Stimulated activated CD8-positive, alpha-beta memory T cell treated with anti-CD3 and anti-CD28 coated beads, Interleukin-7, amount 100 ng/mL, for 1 hour (primary cell): ENCODE data around the gene C1QTNF6.

Experiments
- DNase-seq, 2 donors: peaks; one replicate each; pipeline ENCODE4 v3.0.0-alpha.2; 2020; ENCODE audit warnings: low read depth in 2 of 2

C1QTNF6 gene

DNA sequence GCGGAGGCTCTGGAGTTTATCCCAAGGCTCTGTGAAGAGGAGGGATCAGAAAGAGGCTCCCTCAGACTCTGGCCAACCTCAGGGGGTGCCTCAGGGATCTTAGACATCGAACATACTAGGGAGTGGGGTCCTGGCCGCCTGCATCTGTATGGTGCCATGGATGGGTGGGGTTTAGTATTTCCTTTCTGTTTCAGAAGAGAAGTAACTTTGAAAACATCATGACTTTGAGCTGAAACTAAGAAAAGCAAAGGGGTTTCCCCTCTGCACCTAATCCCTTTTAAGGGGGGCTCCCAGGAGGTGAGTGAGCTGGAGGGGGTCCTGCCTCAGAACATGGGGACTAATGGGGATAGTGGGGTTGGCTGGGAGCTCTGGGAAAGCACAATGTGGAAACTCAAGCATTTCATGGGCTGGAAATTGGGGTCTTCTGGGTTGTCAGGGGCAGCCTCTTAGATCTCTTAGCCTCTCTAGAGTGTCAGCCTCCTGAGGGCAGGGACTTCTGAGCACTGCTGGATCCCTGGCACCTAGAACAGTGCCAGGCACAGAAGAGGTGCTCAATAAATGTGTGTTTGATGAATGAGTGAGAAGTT is 36.0 kb upstream of the C1QTNF6 start:
- no peak for DNase-seq

DNA sequence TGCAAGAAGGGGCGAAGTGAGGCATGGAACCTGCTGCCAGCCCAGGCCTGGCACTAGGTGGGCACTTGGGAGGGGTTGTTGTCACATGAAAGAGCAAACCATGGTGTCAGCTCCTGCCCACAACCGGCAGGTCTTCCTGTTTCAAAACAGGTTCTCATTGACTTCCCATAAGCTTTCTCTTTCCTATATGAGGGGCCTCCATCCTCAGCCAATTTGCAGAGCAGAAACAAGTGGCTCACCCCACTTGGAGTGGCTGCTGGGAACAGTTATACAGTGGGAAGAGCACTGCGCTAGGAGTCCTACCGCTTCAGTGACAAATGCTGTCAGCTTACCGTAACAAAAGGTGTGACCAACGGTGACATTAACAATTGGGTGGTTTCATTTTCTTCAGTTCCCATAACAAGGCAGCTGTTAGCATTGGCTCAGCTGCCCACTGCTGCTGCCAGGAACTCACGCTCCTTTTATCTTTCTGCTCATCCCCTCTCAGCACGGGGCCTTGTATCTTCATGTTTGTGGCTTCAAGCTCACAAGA is 34.5 kb upstream of the C1QTNF6 start:
- DNase-seq, result no peak

DNA sequence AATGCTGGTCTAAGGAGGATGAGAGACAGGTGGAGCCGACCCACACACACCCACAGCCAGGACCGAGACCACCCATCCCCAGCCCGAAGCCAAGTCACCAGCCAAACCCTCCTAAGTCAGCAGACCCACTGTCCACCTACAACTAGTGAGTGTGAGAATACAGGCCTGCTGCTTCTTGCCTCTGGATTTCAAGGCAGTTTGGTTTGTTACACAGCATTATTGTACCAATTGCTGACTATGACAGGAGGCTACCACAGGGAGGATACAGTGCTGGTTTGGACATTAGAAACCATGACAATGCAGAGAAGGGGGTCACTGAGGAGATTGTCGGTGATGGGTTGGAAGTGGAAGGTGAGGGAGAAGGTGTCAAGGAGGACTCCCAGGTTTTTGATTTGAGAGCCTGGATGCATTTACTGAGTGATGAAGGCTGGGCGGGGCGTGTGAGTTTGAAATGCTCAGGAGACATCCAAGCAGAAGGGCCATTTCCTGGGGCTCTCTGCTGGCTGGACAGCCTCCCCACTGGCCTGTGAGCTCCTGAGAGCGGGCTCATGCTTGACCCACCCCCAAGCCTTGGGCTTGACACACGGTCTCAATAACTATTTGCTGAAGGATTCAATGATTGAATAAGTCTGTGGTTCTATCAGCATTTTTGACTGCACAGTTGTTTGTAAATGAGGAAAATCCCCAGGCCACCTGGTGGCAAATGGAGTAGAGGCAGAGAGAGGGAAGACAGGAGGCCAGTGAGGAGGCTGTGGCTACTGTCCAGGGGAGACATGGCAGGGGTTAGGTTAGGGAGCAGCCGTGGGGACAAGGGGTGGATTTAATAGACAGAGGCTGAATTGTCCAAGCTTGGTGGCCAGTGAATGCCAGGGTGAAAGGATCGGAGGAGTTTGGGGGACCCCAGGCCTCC is 33.6 kb upstream of the C1QTNF6 start:
- DNase-seq, result no peak

DNA sequence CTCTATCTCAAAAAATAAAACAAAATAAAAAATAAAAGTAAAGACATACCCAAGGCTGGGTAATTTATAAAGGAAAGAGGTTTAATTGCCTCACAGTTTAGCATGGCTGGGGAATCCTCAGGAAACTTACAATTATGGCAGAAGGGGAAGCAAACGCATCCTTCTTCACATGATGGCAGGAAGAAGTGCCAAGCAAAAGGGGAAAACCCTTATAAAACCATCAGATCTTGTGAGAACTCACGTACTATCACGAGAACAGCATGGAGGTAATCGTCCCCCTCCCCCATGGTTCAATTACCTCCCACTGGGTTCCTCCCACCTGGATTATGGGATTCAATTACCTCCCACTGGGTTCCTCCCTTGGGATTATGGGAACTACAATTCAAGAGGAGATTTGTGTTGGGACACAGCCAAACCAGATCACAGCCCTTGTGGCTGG is 32.5 kb upstream of the C1QTNF6 start:
- no peak for DNase-seq

DNA sequence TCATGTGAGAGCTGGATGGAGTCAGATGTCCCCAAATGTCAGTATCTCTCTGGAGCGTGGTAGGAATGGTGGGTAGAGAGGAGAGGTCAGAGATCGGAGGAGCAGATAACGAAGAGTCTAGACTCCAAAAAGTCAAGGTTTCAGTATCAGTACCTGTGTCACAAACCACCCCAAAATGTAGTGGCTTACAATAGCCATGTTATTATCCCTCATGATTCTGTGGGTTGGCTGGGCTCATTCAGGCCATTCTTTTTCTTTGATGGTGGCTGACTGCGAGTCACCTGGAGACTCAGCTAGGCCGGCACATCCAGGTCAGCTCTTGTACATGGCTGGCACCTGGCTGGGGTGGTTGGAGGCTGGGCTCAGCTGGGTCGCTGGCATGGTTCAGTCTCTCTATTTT is 31.5 kb upstream of the C1QTNF6 start:
- DNase-seq, result no peak

DNA sequence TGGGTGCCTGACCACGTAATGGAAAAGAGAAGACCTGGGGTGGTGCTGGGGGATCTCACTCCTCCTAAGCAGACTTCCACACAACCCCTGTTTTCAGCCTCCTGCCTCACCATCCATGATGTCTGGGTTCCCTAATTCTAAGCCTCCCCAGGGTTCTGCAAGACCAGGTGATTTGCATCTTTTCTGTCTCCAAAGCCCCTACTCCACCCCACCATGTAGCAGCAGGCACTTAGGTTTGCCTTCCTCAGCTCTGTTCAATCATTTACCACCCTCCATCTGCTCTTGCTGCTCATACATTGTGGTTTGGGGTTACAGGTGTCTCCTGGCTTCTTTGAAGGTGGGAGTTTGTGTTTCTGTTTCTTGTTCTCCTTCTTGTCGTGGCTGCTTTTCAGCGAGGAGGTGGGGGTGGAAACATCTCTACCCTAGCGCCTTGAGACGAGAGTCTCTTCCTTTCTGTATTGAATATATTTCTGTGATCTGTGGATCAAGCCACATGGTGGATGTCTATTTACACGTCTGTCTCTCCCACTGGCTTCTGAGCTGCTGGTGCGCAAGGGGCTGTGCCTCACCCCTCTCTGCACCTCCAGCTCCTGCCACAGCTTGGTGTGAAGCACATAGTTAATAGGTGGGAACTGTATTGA is 30.8 kb upstream of the C1QTNF6 start:
- no peak for DNase-seq

DNA sequence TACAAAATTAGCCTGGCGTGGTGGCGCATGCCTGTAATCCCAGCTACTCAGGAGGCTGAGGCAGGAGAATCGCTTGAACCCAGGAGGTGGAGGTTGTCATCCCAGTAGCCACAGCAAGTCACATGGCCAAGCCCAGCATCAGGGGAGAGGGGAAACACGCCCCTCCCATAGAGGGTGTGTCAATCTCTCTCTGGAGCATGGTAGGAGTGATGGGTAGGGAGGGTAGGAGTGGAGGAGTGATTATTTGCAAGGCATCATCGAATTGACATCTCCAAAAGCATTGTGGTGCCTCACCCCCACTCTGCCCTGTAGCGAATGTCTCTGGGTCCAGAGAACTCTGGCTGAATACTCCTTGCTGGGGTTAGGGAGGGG is 30.3 kb upstream of the C1QTNF6 start:
- no peak for DNase-seq

DNA sequence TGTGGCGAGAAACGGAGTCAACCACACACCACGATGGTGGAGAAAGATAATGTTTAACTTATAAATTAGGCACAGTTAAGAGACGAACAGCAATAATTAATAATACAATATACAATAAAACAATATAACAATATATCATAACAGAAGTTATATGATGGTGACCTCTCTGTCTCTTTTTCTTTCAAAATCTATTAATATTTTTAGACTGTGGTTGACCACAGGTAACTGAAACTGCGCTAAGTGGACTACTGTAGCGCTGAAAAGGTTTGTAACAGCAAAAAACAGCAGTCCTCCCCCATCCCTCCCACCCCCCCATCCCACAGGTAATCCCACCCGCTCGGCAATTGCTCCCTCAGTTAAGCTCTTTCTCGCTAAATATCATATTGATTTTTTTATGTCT is 27.8 kb upstream of the C1QTNF6 start:
- no peak for DNase-seq

DNA sequence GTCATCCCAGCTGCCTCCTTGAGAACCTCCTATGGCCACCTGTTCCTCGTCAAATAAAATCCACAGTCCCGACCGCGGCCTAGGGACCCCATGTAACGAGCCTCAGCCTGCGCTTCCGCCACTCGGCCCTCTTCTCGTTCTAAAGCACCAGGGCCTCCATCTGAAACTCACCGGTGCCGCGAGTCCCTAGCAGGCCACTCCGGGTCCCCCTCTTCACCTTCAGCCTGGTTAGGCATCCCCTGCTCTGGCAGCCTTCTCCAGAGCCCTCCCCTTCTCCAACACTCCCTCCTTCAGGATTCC is 26.6 kb upstream of the C1QTNF6 start:
- no peak for DNase-seq

DNA sequence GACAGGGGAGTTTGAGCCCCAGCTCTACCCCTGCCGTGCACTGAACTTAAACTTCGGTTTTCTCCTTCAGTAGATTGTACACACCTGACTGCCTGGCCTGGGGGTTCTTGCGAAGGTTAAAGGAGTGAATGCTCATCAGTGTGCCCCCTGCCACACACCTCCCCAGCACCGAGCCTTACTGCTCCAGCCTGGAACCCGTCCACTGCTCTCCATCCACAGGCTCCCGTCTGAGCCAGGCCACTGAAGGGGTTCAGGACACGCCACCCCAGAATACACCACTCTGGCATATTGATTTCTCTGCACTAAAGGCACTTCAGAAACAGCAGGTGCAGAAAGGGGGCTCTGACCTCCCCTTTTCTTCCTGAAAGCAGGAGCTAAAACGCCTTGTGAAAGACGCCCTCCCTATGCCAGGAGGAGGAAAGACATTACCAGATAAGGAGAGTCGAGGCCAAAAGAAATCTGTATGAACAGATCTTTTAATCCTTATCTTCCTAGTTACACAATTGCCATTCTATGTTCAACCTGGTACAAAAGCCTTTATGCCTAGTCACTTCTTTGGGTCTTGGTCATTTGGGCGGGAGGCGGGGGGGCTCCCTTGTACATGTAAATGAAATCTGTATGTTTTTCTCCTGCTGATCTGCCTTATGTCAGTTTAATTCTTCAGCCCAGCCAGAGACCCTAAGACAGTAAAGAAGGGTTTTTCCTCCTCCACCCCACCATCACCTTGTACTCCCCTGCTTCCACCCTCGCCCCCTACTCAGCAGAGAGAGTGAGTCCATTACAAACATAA is 26.1 kb upstream of the C1QTNF6 start:
- DNase-seq, result no peak

DNA sequence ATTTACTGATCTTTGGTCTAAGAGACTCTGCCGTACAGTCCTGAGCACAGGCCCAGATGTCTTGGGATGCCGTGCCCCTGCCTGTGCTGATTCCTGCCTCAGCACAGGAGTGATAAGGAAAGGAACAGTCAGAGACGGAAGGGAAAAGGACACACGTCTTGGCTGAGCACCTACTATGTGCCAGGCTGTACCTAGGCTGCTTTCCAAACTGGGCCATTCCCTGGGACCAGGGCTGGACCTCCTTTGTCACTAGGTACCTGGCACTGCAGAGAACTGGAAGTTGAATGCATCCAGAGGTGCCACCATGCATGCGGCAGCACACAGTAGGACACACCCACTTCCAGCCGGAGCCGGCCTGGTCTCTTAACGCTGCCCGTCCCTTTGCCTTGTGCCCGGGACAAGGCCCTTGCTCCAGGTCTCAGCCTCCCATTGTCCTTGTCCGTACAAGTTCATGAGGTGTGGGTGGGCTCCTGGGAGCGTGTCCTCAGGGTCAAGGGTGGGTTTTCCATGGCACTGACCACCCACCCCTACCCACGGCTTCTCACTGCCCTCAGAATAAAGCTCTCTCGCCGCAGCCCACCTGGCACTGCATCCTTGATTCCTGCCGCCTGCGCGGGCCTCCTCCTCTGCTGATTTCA is 25.3 kb upstream of the C1QTNF6 start:
- no peak for DNase-seq

DNA sequence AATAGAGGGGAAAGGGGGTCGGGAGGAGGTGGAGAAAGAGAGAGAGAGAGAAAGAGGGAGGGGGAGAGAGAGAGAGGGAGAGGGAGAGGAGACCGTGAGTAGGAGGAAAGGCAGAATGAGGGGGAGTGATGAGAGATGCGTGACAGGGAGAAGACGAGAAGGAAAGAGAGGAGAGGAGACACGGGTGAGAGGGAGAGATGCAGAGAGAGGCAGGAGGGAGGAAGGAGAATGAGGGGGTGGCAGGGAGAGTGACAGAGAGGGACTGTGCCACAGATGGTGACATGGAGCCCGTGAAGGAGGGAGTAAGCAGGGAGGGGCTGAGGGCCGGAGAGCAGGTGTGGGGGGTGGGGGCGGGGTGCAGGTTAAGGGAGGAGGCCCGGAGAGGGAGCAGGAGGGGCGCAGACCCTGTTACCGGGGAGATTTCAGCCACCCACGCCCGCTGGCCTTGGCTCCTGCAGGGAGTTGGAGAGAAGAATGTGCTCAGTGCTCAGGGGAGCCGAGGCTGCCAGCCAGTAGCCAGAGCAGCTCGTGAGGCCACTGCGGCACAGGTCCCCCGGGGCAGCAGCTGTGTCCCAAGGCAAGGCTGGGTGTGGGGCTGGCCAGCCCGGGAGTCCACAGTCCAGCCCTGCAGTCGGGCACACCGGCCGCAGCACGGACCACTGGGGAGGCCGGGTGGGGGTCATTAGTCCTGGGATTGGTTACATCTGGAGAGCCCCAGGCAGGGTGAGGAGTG is 24.3 kb upstream of the C1QTNF6 start, which contains the start of gene SSTR3:
SSTR3 (minus strand) TSS at position 304 of the 733 bp plus-strand sequence. CDS start 4,674 bp downstream, outside the sequence.
- DNase-seq, result no peak

DNA sequence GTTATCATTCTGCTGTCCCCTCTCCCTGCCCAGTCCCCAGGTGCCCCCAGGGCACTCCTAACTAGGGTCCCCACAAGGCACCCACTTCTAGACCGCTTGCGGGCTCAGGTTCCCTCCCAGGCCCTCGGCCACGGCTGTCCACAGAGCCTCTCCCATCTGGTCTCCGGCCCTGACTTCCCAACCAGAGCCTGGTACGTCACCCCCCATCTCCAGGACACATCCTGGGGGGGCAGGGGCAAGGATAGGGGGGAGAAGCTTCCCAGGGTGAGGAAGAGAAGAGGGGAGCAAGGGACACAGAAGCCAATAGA is 23.8 kb upstream of the C1QTNF6 start:
- DNase-seq, result no peak

DNA sequence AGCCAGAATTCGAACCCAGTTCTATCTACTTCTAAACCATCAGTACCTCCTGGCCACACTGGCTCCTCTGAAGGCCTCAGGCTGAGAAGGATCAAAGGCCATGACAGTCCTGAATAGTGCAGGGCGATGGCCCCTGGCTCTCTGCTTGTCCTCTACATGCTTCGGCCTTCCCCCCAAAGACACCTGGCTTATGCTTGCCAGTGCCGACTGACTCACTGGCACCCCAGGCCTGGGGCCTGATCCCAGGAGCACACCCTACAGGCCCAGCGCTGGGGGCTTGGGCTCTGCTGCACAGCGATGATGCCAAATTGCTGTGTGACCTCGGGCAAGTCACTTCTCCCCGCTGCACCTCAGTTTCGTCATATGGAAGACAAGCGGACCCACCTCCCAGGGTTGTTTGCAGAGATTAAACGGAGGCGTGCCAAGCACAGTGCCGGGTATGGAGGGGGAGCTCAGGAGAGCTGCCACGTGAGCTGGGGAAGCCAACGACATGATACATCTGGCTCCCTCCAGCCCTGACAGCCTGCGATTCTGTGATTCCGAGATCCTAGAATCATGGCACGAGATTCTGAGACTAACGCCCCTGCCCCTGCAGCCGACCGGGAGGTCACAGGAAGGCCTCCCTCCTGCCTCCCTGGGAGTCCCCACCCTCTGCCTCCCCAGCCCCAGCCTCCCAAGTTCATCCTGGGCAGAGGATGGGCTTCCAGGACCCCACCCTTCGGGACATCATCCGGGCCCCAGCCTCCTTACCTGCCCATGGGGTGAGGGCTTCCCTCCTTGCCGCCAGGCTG is 23.2 kb upstream of the C1QTNF6 start:
- DNase-seq, result no peak

DNA sequence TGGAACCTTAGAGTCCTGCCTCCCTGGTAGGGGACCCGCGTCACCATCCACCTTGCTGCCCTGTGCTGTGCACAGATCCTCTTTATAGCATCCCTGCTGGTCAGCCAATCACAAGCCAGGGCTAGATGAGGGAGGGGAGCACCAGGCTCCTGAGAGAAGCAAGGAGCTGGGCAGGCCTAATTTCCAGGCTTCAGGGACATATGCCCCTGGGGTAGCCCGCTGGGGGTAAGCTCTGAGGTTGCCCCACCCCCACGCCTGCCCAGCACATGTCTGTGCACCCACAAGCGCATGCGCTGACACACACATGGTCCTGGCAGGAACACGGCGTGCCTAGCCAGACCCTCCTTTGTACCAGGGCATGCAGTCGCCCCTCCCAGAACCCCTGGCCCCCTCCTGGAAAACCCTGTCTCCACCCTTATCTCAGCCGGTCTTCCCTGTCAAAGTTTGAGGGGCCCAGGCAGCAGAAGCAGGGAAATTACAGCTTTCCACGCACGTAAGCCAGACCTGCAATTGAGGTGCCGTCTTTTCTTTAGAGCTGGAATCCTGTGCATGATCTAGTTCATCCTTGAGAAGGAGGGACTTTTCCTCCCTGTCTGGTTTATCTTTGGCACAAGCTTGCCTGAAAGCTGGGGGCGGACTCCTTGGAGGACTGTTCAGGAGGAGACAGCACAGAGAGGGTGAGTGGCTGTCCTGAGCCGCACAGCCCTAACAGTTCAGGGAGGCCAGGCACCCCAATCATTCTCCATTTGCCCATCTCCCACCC is 22.2 kb upstream of the C1QTNF6 start:
- no peak for DNase-seq

DNA sequence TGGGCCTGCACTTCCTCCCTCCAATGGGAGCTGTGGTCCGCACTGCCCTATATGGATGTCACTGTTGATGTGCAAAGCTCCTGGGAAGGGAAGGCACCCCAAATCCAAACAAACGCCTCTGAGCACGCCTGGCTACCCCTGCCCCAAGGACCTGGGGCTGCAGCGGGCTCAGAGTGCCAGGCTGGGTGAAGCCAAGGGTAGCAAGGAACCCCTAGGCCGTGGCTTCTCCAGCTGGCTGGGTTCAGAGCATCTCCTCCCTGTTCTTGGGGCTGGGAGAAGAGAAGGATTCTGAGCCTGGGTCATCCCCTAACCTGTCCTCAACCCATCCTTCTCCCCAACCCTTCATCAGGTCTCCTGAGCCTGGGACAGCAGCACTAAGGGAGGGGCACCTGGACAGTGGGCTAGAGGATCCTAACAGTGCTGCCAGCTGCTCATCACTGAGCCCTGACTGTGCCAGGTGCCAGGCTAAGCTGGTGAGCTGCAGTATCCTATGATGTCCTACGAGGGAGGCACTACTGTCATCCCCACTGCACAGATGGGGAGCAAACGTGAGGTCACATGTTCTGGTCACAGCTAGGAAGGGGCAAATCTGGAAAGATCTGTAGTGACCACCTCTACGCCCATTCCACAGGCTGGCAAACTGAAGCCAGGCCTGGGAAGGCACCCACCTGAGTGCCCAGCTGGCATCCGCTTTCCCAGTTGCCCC is 21.2 kb upstream of the C1QTNF6 start:
- no peak for DNase-seq

DNA sequence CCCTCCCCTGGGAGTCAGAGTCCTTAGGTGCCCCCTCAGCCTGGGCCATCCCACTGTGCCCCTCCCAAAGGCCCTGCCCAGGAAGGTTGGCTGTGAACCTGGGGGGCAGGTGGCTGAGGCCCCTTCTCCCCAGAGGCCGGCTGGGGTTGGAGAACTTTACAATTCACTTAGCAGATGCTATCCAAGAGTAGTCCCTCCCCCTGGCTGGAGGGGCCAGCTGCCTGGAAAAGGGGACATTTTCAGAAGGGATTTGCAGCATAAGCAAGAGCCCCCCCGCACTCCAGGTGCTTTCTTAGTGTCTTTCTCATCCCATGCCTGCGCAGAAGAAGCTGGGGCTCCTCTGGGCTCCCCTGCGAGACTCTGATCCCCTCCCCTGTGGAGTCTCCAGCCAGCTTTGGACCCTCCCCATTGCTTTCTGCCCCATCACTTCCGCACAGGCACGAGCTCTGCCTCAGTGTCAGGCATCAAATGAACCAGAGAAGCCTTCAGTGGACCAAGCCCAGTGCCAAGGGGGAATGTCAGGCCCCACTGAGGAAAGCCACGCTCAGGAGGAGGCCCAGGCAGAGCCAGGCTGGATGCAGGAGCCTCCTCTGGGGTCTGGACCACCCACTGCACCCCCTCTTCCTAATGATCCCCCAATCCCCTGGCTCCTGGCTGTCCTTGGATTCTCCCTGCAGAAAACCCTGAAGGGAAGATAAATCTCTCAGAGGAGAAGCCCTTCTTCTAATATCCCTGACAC is 20.5 kb upstream of the C1QTNF6 start:
- no peak for DNase-seq

DNA sequence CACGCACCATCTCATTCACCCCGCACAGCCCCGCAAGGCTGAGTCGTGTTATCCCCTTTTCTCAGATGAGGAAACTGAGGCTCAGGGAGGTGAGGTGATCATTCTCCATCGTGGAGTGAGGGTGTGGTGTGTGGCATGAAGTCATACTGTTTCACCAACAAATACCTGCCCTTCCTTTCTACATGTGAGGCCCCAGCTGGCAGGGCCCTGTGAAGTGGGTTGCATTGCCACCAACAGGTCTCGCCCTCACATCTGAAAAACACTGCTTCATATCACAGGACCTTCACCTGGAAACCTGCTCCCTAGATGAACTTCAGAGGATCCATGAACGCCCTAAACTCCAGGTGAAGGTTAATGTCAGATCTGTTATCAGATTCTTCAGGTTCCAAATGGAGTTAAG is 19.9 kb upstream of the C1QTNF6 start:
- DNase-seq, result no peak
